OCI-LY1 (cell line): ENCODE data around the gene DHX36.

Experiments used
- H2AFZ ChIP-seq: fragments of 200-600 bp; sonication (generic), shearing (Covaris generic); 2 replicates; pipeline ENCODE4 v1.6.0; 2014; ENCODE audit warnings: antibody characterized with exemption, mild to moderate bottlenecking, low read length
- H3F3A ChIP-seq: fragments of 200-600 bp; sonication (generic), shearing (Covaris generic); 2 replicates; pipeline ENCODE4 v1.6.0; 2014; ENCODE audit warnings: mild to moderate bottlenecking, antibody characterized with exemption, low read length, moderate library complexity; ENCODE audit not compliant: insufficient read depth
- H3K27ac ChIP-seq: fragments of 200-600 bp; sonication (generic); 2 replicates; pipeline ENCODE4 v1.5.1; 2014; ENCODE audit warnings: low read length, mixed run types, mild to moderate bottlenecking, low read depth; ENCODE audit not compliant: poor library complexity, severe bottlenecking
- H3K27me3 ChIP-seq: fragments of 200-600 bp; sonication (generic); 2 replicates; pipeline ENCODE4 v1.6.0; 2014; ENCODE audit warnings: antibody characterized with exemption, mild to moderate bottlenecking, low read length, moderate library complexity; ENCODE audit not compliant: insufficient read depth
- H3K36me3 ChIP-seq: fragments of 200-600 bp; sonication (generic); 2 replicates; pipeline ENCODE4 v1.6.1; 2014; ENCODE audit warnings: mild to moderate bottlenecking, antibody characterized with exemption, low read length, moderate library complexity, mixed read lengths; ENCODE audit not compliant: insufficient read depth
- H3K4me1 ChIP-seq: fragments of 200-600 bp; sonication (generic); 2 replicates; pipeline ENCODE4 v1.5.1; 2014; ENCODE audit warnings: mild to moderate bottlenecking, low read length, moderate library complexity; ENCODE audit not compliant: insufficient read depth, severe bottlenecking
- H3K4me2 ChIP-seq: fragments of 200-600 bp; sonication (generic), shearing (Covaris generic); 2 replicates; pipeline ENCODE4 v1.6.1; 2014; ENCODE audit warnings: low read length
- H3K4me3 ChIP-seq: fragments of 200-600 bp; sonication (generic); 2 replicates; pipeline ENCODE4 v1.5.1; 2014; ENCODE audit warnings: low read length, low read depth, mild to moderate bottlenecking, mixed read lengths; ENCODE audit not compliant: poor library complexity, severe bottlenecking
- H3K79me2 ChIP-seq: fragments of 200-600 bp; shearing (Covaris generic); 2 replicates; pipeline ENCODE4 v1.6.1; 2016; ENCODE audit warnings: mixed run types, low read length, mixed read lengths; ENCODE audit not compliant: insufficient read depth
- H3K9ac ChIP-seq: fragments of 200-600 bp; sonication (generic), shearing (Covaris generic); 2 replicates; pipeline ENCODE4 v1.6.1; 2014; ENCODE audit warnings: mild to moderate bottlenecking, low read length, mixed read lengths
- H3K9me2 ChIP-seq: fragments of 200-600 bp; sonication (generic), shearing (Covaris generic); 2 replicates; pipeline ENCODE4 v1.6.1; 2014; ENCODE audit warnings: low read depth, mild to moderate bottlenecking, low read length, mixed read lengths
- H3K9me3 ChIP-seq: fragments of 200-600 bp; shearing (Covaris generic); 2 replicates; pipeline ENCODE4 v1.6.1; 2014; ENCODE audit warnings: low read length, mixed read lengths
- H4K20me1 ChIP-seq: fragments of 200-600 bp; sonication (generic), shearing (Covaris generic); 2 replicates; pipeline ENCODE4 v1.6.0; 2016; ENCODE audit warnings: mild to moderate bottlenecking, low read length; ENCODE audit not compliant: insufficient read depth
- CTCF ChIP-seq: fragments of 200-600 bp; sonication (generic), shearing (Covaris generic); IDR thresholded peaks from 2 replicates; pipeline ENCODE4 v1.5.1; 2017; ENCODE audit warnings: mild to moderate bottlenecking, antibody characterized with exemption, low read length, moderate library complexity, mixed read lengths
- EZH2 ChIP-seq: fragments of 200-600 bp; sonication (generic), shearing (Covaris generic); IDR thresholded peaks from 2 replicates; pipeline ENCODE4 v1.8.0; 2017; ENCODE audit warnings: borderline replicate concordance, mixed run types, mild to moderate bottlenecking, antibody characterized with exemption, low read length, moderate library complexity, mixed read lengths

DHX36 gene

GRCh38 chr3:154225536-154225935 is 98.8 kb downstream of the DHX36 start:
- H3K9me2 ChIP-seq, result no peaks in the 10 kb centered on the region
- H2AFZ ChIP-seq, result no peak overlapping the region
- no peak overlapping the region for H3K9ac ChIP-seq
- H3K79me2 ChIP-seq, result no peaks in the 10 kb centered on the region
- H3K4me2 ChIP-seq, result no peak overlapping the region
- no peaks in the 10 kb centered on the region for H4K20me1 ChIP-seq
- H3F3A ChIP-seq, result no peaks in the 10 kb centered on the region
- H3K4me1 ChIP-seq, result no peaks in the 10 kb centered on the region
- no peak for TF ChIP-seq CTCF
- TF ChIP-seq EZH2, result no peak
- no peaks in the 10 kb centered on the region for H3K9me3 ChIP-seq
- no peak overlapping the region for H3K27ac ChIP-seq
- H3K4me3 ChIP-seq, result no peak overlapping the region
- no peaks in the 10 kb centered on the region for H3K36me3 ChIP-seq
- no peaks in the 10 kb centered on the region for H3K27me3 ChIP-seq

DNA sequence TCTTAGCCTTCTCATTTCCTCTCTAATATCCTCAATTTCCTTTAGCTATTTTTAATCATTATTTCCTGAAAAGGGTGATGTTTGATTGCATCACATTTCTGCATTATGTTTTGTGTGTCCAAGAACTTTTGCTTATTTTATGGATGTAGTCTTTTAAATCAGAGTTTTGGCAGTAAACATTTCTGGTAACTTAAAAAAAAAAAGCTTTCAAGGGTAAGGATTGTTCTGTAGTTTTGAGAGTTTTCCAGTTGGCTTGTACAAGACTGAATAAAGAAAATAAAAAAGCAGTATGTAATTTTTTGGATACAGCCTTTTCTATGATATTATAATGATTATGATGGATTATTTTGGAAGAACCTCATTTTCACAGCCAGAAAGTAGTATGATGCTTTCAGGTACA is 99.4 kb downstream of the DHX36 start:
- TF ChIP-seq EZH2, result no peak
- no peak for TF ChIP-seq CTCF
- Histone ChIP-seq H3K36me3 (no peaks in the 10 kb centered on the region), H3K4me1 (no peaks in the 10 kb centered on the region), H3K9me3 (no peaks in the 10 kb centered on the region), H3F3A (no peaks in the 10 kb centered on the region), H3K79me2 (no peaks in the 10 kb centered on the region), H2AFZ (no peak overlapping the region), H3K27ac (no peak overlapping the region), H3K9ac (no peak overlapping the region), H3K9me2 (no peaks in the 10 kb centered on the region), H3K4me3 (no peak overlapping the region), H4K20me1 (no peaks in the 10 kb centered on the region), H3K27me3 (no peaks in the 10 kb centered on the region), H3K4me2 (no peak overlapping the region)

DNA sequence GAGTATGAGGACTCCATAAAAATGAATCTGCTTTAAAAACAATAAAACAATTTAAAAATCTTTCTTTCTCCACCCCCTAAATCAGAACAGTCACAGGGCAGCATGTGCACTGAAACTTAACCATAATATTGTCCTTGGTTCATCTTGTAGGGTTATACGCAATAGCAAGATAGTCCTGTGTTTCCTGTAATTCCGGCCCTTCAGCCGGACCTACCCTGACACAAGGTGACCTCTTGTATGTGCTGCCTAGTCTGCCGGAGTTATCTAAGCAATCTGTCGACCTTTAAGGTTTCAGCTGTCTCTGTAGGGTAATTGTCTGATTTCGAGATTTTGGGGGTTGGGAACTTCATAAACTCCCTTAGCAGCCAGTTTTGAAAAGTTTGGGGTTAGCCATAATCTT is 99.9 kb downstream of the DHX36 start:
- Histone ChIP-seq H3K9ac (no peak overlapping the region), H3K9me2 (no peaks in the 10 kb centered on the region), H3K9me3 (no peaks in the 10 kb centered on the region), H3K27ac (no peak overlapping the region), H3K79me2 (no peaks in the 10 kb centered on the region), H3K36me3 (no peaks in the 10 kb centered on the region), H3K4me2 (no peak overlapping the region), H3K4me3 (no peak overlapping the region), H3F3A (no peaks in the 10 kb centered on the region), H2AFZ (no peak overlapping the region), H3K4me1 (no peaks in the 10 kb centered on the region), H4K20me1 (no peaks in the 10 kb centered on the region), H3K27me3 (no peaks in the 10 kb centered on the region)
- TF ChIP-seq CTCF (no peak), EZH2 (no peak)
